Measurements from ENCODE around the gene DQX1.

DQX1 gene

DNA sequence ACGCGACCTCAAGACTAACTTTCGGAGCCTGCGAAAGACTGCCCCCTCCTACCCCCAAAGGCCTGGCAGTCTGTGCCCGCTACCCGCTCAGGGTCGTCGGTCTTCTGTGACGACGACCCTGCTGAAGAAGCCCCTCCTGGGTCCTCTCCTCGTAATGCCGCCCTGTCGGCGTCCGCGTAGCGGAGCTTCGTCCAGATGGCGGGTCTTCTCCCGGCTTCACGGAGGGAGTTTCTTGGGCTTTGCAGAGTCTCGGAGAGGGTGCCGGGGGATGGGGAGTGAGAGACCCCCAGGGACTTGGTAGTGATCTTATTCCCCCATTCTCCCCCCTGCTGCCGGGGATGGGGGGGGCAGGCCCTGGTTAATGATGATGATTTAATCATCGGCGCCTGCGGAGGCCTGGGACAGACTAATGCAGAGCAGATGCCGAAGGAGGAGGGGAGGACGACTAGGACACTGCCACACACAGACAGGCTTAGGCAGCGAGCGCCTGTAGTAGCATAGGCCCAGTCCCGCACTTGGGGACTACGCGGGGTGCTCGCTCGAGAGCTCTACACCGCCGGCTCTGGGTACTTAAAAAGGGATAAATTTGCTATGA is 18.0 kb downstream of the DQX1 start:
- no peak for DNase-seq (ENCODE audit: low read depth)

DNA sequence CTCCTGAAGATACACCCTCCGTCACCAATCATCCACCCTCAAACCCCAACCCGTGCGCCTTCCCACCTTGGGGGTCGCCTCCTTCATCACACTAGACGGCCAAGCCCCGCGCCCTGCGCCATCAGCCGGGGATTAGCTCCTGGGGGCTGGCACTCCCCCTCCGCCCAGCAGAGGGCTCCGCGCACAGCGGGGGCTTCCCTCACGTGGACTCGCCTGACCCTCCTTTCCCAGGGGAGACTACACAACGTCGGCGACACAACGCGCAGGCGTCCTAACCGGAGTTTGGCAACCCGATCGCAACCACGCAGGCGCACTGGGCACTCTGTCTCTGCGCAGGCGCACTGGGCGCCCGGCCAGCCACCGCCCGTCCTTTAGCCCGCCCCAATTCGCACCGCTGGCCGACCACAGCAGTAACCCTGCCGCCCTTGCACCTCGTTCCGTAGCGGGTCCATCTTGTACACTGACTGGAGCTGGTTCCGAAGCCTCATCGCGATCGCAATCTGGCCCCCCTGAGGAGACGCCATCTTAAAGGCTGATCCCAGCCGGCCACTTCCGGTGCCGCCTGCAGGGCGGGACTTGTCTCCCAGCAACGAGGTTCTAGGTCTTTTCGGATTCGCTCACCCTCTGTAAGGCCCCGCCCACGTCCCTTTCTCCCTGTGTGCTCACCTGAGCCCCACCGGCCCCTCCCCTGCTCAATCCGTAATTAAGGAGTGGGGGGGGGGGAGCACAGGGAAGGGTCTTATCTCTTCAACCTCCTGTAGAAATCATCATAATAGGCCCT is 18.7 kb downstream of the DQX1 start, which contains the start of gene PCGF1:
PCGF1 (minus strand) TSS at position 551 of the 781 bp plus-strand sequence; CDS start at position 524, 27 bp downstream.
- DNase-seq (ENCODE audit: low read depth) = peak; percentile 97

DNA sequence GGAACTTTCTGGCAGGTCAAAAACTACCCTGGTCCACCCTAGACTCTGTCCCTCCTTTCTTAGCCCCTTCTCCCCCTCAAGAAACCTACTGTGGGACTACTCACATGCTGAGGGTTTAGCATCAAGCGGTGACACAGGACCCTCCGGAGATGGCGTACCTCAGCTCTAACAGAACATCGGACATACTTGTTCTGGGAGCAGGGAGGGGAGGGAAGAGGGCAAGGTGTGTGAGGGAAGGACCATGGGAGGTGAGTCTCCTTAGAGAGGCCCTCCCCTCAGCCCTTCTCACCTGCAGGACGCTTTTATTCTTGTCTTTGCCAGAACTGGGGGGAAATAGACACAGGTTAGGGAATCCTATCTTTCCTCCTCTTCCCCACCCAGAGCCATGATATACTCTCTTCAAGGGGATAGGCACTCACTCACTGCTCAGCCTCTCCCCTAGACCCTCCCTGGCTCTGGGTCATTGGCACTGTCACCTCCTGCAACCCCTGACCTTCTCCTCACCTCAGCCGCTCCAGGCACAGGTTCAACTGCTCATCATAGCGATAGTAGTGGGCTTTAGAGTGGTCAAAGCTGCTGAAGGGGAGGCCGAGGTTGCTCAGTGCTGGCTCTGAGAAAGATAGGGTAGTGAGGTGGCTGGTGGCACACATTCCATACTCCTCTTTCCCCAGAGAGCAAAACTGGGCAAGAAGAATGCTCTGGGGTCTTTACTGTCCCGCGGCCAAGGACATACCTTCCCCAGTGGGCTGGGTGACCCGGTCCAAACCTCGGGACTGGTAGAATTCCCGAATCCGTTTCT is 20.4 kb downstream of the DQX1 start:
- DNase-seq (ENCODE audit: low read depth) = no peak

GRCh38 chr2:74504591-74504990 is 21.4 kb downstream of the DQX1 start:
- DNase-seq (ENCODE audit: low read depth) = no peak

DNA sequence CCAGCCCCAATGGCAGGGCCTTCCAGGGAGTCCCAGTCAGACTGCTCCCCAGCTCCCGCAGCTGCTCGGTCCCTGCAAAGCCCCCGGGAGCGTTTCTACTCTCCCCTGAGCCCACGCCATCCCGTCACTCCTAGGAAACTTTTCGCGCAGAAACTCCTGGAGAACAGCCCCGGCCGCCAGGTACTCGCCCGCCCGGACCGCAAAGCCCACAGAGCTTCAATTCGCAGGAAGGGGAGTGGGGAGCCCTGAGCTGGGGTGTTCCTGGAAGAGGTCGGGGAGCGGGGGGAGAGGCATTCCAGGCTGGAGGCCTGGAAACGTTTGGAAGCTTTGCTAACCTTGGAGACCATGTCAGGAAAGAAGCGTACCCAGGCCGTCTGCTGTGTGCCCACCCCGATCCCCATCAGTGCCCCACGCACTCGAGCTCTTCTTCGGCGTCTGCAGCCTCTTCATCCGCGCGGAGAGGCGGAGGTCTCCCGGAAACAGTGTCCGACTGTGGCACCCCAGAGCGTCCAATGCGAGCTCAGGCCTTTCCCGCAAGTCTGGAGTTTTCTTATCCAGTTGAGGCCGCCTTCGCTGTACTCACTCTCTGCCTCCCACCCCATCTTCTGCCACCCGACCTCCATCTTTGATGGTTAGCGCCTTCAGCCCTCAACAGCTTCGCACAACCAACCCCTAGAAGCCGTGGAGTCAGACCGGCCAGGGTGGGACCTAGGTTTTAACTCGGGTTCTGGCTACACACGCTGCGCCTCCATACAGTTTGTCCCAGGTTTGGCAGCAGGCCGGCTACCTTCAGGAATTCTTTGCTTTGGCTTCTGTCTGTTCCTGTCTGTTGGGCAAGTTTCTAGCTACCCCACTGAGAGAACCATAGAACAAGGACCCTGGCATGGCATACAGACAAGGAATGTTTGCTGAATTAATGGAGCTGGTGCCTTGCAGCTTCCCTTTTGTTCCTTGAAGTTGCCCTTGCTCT is 22.2 kb downstream of the DQX1 start:
- no peak for DNase-seq (ENCODE audit: low read depth)

GRCh38 chr2:74502720-74503505 is 23.1 kb downstream of the DQX1 start:
- no peak for DNase-seq (ENCODE audit: low read depth)

GRCh38 chr2:74502147-74502719 is 23.8 kb downstream of the DQX1 start:
- DNase-seq (ENCODE audit: low read depth) = no peak

- no peak for DNase-seq (ENCODE audit: low read depth)
Observed at GRCh38 chr2:74501335-74502071, 24.5 kb downstream of the DQX1 start.

DNA sequence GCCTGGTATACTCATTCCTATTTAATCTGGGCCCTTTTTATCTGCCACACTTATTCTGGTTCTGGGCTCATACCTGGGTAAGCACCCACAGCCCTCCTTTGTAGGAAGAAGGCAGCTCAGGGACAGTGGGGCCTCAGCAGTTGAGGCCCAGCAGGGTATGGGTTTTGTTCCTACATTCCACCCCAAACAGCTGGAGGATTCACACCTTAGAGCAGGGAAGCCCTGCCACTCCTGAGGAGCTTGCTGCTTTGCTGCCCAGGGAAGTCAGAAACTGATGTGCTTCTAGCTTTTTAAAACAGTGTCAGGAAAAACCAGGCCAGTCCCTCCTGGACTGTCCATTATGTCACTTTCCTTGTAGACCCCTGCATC is 25.5 kb downstream of the DQX1 start:
- DNase-seq (ENCODE audit: low read depth) = no peak

GRCh38 chr2:74499940-74500577 is 26.0 kb downstream of the DQX1 start:
- no peak for DNase-seq (ENCODE audit: low read depth)

DNA sequence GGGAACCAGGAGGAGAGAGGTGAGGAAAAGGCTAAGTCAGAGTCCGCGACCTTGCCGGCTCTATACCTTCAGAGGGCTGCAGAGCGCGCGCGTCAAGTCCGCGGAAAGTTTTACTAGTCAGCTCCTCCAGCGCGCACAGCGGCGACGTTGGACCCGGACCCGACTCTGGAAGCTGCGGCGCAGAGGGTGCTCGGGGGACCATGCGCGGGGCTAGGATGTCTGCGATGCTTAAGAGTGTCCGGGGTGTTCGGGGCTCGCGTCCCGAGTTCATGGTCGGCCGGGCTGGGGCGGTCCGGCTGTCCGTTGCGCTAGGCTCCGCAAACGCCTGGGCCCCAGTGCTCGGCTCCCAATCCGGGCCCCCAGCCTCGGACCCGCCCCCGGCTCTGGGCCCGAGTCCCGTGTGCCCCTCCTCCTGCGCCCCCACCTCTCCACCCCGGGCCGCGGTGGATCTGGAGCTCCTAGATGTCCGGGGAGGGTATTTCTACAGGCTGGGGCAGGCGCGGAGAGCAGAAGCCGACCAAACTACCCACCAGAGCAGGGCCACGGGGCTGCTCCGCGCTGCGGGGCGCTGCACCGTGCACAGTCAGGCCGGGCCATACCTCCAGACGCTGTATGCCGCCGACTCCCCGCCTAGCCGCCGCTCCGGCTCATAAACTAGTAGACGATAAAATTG is 26.6 kb downstream of the DQX1 start, which contains the start of gene LBX2:
LBX2 (minus strand) TSS at position 337 of the 673 bp plus-strand sequence; CDS start at position 271, 66 bp downstream.
- DNase-seq (ENCODE audit: low read depth) = no peak

- DNase-seq (ENCODE audit: low read depth) = no peak
Observed at GRCh38 chr2:74498500-74499266, 27.3 kb downstream of the DQX1 start.

DNA sequence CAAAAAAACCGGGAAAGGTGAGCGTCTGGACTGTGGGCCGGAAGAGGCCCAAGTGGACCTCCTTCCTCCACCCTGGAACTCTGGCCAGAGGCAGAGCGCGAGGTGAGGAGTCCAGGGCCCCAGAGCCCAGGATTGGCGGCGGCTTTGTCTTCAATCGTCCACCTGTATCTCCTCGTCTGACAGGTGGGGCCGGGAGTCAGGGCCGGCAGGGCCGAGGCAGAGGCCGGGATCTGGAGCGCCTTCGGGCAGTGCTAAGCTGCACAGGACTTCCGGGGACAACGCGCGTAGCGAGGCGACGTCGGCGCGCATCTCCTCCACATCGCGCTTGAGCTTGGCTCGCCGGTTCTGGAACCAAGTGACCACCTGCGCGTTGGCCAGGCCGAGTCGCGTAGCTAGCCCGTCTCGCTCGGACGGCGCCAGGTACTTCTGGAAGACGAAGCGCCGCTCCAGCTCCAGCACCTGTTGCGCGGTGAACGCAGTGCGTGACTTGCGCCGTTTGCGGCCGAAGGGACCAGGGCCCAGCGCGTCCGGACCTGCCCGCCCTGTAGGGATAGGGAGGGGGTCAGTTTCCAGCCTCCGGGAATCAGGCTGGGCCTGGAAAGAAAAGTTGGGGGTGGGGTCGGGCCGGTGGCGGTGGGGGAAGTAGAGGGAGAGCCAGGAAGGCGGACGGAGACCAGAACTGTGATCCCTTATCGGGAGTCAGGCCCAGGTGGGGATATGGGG is 28.1 kb downstream of the DQX1 start:
- no peak for DNase-seq (ENCODE audit: low read depth)

DNA sequence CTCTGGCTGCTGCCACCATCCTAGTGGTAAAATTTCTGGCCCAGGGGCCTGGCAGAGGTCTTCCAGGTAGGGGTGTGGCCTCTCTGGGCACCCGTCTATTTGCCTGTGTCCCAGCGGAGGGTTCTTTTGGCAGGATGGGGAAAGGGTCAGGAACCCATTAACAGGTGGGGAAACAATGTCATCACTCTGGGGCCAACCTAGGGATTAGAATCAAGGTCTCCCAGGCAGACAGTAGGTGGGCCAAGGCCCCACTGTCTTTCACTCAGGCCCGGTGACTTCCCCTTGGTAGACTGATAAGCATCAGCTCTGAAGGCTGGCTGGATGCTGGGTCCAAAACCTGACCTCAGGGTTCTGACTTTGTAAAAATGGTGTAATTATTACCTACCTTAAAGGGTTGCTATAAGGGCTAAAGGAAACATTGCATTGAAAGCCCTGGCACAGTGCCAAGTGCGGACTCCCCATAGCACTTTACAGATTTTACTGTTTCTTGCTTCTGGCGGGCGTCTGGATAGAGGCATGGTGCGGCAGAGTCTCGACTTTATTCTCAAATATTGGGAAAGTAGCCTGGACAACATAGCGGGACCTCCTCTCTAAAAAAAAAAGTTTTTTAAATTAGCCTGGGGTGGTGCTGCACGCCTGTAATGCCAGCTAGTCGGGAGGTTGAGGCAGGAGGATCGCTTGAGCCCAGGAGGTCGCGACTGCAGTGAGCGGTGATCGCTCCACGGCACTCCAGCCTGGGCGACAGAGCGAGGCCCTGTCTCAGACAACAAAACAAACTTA is 28.8 kb downstream of the DQX1 start:
- no peak for DNase-seq (ENCODE audit: low read depth)

DNA sequence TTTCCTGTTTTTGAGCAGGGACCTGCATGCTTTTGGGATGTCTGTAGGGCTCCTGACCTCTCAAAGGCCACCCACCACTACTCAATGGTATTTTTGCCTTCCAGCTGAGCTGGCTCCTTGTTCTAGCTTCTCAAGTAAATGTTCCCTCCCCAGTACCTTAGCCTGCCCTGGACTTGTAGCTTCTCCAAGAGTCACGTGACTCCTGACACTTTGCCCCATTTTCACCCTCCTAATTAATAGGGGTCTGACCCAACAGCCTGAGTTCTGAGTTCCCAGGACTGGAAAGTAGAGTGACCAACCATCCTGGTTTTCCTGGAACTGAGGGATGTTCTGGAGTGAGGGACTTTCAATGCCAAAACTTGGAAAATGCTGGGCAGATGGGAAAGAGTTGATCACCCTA is 30.6 kb downstream of the DQX1 start:
- DNase-seq (ENCODE audit: low read depth) = no peak

- DNase-seq (ENCODE audit: low read depth) = no peak
Observed at GRCh38 chr2:74493546-74493945, 32.5 kb downstream of the DQX1 start.
